OCI-LY3 (cell line): Measurements from ENCODE around the gene MTMR3.

Experiments used
- EZH2phosphoT487 ChIP-seq: fragments of 200-600 bp; shearing (Covaris generic); IDR thresholded peaks from 2 replicates; pipeline ENCODE4 v1.6.1; 2018; ENCODE audit warnings: antibody characterized with exemption, mixed run types, low read depth
- TF ChIP-seq, protein P1 (sequence below): fragments of 200-600, 300-600 bp; sonication (generic); IDR thresholded peaks from 2 replicates; pipeline ENCODE4 v1.5.1; 2014; ENCODE audit warnings: antibody characterized with exemption, low read length, low read depth

DNA sequence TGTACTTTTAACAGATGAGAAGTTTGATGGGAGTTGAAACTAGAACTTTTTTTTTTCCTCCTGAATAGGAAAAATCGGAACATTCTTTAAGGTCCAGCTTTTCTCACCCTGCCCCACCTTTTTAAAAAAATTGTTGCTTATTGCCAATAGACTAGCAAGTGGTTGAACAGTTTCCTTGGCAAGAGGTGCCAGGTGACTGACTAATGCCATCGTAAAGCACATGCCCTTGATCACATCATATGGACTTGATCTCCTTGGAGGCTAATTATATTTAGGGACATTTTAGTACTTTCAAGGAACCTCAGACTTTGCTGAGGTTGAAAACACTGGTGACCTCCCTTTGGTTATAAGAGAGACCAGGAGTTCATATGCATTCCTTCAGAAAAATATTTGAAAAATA lies 57.6 kb downstream of the MTMR3 start:
- TF ChIP-seq, protein P1, sequence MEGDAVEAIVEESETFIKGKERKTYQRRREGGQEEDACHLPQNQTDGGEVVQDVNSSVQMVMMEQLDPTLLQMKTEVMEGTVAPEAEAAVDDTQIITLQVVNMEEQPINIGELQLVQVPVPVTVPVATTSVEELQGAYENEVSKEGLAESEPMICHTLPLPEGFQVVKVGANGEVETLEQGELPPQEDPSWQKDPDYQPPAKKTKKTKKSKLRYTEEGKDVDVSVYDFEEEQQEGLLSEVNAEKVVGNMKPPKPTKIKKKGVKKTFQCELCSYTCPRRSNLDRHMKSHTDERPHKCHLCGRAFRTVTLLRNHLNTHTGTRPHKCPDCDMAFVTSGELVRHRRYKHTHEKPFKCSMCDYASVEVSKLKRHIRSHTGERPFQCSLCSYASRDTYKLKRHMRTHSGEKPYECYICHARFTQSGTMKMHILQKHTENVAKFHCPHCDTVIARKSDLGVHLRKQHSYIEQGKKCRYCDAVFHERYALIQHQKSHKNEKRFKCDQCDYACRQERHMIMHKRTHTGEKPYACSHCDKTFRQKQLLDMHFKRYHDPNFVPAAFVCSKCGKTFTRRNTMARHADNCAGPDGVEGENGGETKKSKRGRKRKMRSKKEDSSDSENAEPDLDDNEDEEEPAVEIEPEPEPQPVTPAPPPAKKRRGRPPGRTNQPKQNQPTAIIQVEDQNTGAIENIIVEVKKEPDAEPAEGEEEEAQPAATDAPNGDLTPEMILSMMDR: no peak
- TF ChIP-seq EZH2phosphoT487: no peak
